Measurements from ENCODE around the gene ASTN2. TPM values are rescaled to one million over a fixed set of nuclear protein-coding genes. Genes with fewer than 3 reads are reported as not detected.

Gene ASTN2
- total and polyA plus RNA-seq, 12 donors, result 1.9 to 11.1 (median 4.0) TPM

- Histone ChIP-seq H3K4me3 (no peak overlapping the region), H3K4me1 (no peaks in the 10 kb centered on the region), H3K27me3 (peaks cover 0 to 45% (median 10%) of the 10 kb centered on the region in 7 donors), H3K9me3 (no peaks in the 10 kb centered on the region), H3K27ac (no peak overlapping the region), H3K36me3 (no peaks in the 10 kb centered on the region)
- DNase-seq (no peak), ATAC-seq (no peak)
- no peak for TF ChIP-seq CTCF (IDR thresholded peaks at IDR 0.05)
- intact Hi-C loops (cut with DNase I), result loop anchor here in 1 of 10 donors (10.0 kb wide), 1 partner anchor 145 kb away; no protein-coding TSS in a partner anchor
- WGBS, 2 donors, result 30 to 40% methylated on average over 2 of the region's 2 CpGs
These were observed 14.7 kb downstream of the ASTN2 start for GRCh38 chr9:117400171-117400570.

GRCh38 chr9:117395151-117395650, 19.7 kb downstream of the ASTN2 start:
- Histone ChIP-seq H3K4me1 (no peaks in the 10 kb centered on the region), H3K9me3 (no peaks in the 10 kb centered on the region), H3K27ac (no peak overlapping the region), H3K4me3 (no peak overlapping the region), H3K27me3 (peaks cover 0 to 26% (median 0%) of the 10 kb centered on the region in 7 donors), H3K36me3 (no peaks in the 10 kb centered on the region)
- TF ChIP-seq CTCF (IDR thresholded peaks at IDR 0.05), result no peak
- WGBS, 2 donors, result 69 to 77% methylated on average over 5 of the region's 5 CpGs
- intact Hi-C loops (cut with DNase I), result loop anchor here in 1 of 10 donors (5.0 kb wide), 1 partner anchor 148 kb away; no protein-coding TSS in a partner anchor
- ATAC-seq (no peak), DNase-seq (no peak)

GRCh38 chr9:117394655-117395054, 20.2 kb downstream of the ASTN2 start:
- intact Hi-C loops (cut with DNase I), result loop anchor here in 1 of 10 donors (5.0 kb wide), 1 partner anchor 147 kb away; no protein-coding TSS in a partner anchor
- Histone ChIP-seq H3K4me3 (no peak overlapping the region), H3K27ac (no peak overlapping the region), H3K27me3 (peaks cover 0 to 20% (median 0%) of the 10 kb centered on the region in 7 donors), H3K36me3 (no peaks in the 10 kb centered on the region), H3K9me3 (no peaks in the 10 kb centered on the region), H3K4me1 (no peaks in the 10 kb centered on the region)
- WGBS, 2 donors, result 57 to 63% methylated on average over 4 of the region's 4 CpGs
- DNase-seq, result no peak
- no peak for TF ChIP-seq CTCF (IDR thresholded peaks at IDR 0.05)
- no peak for ATAC-seq

GRCh38 chr9:117392992-117393391, 21.9 kb downstream of the ASTN2 start:
- Histone ChIP-seq H3K4me3 (no peak overlapping the region), H3K9me3 (no peaks in the 10 kb centered on the region), H3K36me3 (no peaks in the 10 kb centered on the region), H3K27me3 (peaks cover 0 to 10% (median 0%) of the 10 kb centered on the region in 7 donors), H3K27ac (no peak overlapping the region), H3K4me1 (no peaks in the 10 kb centered on the region)
- ATAC-seq, result no peak
- no peak for DNase-seq
- TF ChIP-seq CTCF (IDR thresholded peaks at IDR 0.05), result no peak
- intact Hi-C loops (cut with DNase I), result no loop called here
- WGBS, 2 donors, result 64 to 65% methylated on average over 2 of the region's 2 CpGs
